NB4 (cell line): ENCODE measurements around the gene ZSCAN9.

Experiments used
- MYC ChIP-seq: IDR thresholded peaks from 2 replicates; pipeline ENCODE4 v1.6.1; 2011; ENCODE audit warnings: low read depth, low read length
- TF ChIP-seq, protein P1 (sequence below): IDR thresholded peaks from one replicate; pipeline ENCODE4 v1.5.1; 2012; ENCODE audit warnings: low read depth, low read length

DNA sequence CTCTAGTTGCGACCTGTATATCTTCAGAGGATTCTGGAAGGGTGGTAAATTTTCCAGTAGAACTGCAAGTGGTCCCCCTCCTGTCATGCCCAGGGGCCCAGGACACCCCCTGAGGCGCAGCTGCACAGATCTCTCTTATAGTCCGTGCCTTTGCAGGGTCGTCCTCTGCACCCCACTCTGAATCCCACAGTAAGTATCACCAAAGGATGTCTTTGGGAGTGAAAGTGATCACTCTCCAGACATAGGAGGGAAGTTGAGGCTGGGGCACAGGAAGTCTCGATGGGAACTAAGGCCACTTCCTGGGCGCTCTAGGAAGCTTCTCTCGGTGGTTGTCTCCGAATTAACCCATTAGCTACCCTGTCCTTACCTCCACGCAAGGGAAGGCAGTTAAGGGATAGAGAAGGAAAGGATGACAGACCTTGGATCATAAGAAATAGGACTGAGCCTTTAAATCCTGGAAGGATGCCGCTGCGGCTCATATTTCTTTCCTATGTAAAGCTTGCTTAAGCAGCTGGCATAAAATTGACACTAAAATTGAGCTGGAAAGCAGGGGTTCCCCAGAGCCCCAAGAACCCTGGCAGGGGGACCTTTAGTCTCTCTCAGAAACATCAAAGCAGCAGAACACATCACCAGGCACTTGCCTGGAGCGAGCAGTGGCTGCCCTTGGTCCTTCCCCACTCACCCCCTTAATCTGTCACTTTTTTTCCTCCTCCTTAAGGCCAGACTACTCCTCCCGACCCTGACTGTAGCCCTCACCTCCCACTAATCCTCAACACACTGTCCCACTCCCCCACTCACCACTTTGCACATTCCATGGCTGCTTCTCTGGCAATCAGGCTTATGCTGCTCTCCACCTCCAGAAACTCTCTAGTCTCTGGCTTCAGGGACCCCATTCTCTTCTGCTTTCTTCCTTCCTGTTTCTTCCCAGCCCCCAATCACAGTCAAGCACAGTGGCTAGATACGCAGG, 27.2 kb downstream of the ZSCAN9 start, which contains the start of gene ZKSCAN4:
- TF ChIP-seq, protein P1, sequence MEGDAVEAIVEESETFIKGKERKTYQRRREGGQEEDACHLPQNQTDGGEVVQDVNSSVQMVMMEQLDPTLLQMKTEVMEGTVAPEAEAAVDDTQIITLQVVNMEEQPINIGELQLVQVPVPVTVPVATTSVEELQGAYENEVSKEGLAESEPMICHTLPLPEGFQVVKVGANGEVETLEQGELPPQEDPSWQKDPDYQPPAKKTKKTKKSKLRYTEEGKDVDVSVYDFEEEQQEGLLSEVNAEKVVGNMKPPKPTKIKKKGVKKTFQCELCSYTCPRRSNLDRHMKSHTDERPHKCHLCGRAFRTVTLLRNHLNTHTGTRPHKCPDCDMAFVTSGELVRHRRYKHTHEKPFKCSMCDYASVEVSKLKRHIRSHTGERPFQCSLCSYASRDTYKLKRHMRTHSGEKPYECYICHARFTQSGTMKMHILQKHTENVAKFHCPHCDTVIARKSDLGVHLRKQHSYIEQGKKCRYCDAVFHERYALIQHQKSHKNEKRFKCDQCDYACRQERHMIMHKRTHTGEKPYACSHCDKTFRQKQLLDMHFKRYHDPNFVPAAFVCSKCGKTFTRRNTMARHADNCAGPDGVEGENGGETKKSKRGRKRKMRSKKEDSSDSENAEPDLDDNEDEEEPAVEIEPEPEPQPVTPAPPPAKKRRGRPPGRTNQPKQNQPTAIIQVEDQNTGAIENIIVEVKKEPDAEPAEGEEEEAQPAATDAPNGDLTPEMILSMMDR, result no peak
- peak; percentile 43 for TF ChIP-seq MYC
